Stimulated activated CD8-positive, alpha-beta memory T cell treated with anti-CD3 and anti-CD28 coated beads, Interleukin-15, amount 100 ng/mL, for 4 hours (primary cell): Measurements from ENCODE around the gene TEX14.

Source experiments
- DNase-seq, 2 donors: peaks; one replicate each; pipeline ENCODE4 v3.0.0-alpha.2; 2020; ENCODE audit warnings: low read depth in 2 of 2

The TEX14 gene

GRCh38 chr17:58529275-58529674 lies 162.6 kb downstream of the TEX14 start:
- DNase-seq = no peak

- DNase-seq = no peak
Observed at GRCh38 chr17:58528443-58528842, 163.4 kb downstream of the TEX14 start.

GRCh38 chr17:58527949-58528348 lies 163.9 kb downstream of the TEX14 start:
- no peak for DNase-seq

- no peak for DNase-seq
Observed at GRCh38 chr17:58527306-58527705, 164.5 kb downstream of the TEX14 start.

GRCh38 chr17:58525239-58525638 lies 166.6 kb downstream of the TEX14 start:
- no peak for DNase-seq

- no peak for DNase-seq
Observed at GRCh38 chr17:58521680-58522079, 170.2 kb downstream of the TEX14 start.

- DNase-seq = no peak
Observed at GRCh38 chr17:58520843-58521430, 170.9 kb downstream of the TEX14 start.

- DNase-seq = peak; percentile 97 to 99
Observed at GRCh38 chr17:58517928-58518609, 173.8 kb downstream of the TEX14 start.

GRCh38 chr17:58517378-58517927 lies 174.4 kb downstream of the TEX14 start:
- no peak for DNase-seq

- no peak for DNase-seq
Observed at GRCh38 chr17:58516644-58517377, 175.0 kb downstream of the TEX14 start.

GRCh38 chr17:58515286-58515685 lies 176.6 kb downstream of the TEX14 start:
- no peak for DNase-seq

- DNase-seq = no peak
Observed at GRCh38 chr17:58514770-58515157, 177.1 kb downstream of the TEX14 start.

- DNase-seq = peak; percentile 37 to 41
Observed at GRCh38 chr17:58513965-58514769, 177.7 kb downstream of the TEX14 start, which contains the start of gene MTMR4. Gene MTMR4, minus strand, starts transcription at chr17:58514638. Its CDS starts 231 bp downstream, at chr17:58514407.

GRCh38 chr17:58513267-58513964 lies 178.4 kb downstream of the TEX14 start:
- DNase-seq = no peak

GRCh38 chr17:58510075-58510474 lies 181.8 kb downstream of the TEX14 start:
- DNase-seq = no peak

- no peak for DNase-seq
Observed at GRCh38 chr17:58508341-58509067, 183.3 kb downstream of the TEX14 start.

GRCh38 chr17:58507123-58507634 lies 184.7 kb downstream of the TEX14 start:
- no peak for DNase-seq
